Measurements from ENCODE around the gene SUPT3H. TPM values are rescaled to one million over a fixed set of nuclear protein-coding genes. Genes with fewer than 3 reads are reported as not detected.

SUPT3H gene
- total RNA-seq, 1 donor from 2014 or later, result 13.3 TPM

DNA sequence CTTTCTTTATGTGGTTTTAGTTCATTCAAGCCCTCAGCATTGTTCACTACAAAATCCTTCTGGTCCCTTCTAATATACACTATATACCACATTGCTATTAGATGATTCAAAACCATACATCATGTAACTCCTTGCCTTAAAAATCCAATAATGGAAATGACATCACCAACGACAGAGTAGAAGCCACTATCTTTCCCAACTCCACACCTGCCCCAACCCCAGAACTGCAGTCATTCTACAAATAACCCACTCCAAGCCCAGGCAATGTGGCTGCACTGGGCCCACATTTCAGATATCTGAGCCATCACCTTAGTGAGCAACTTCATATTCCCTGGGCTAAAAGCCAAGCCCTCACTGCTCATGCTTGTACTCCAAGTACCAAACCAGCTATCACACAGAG lies 72.2 kb downstream of the SUPT3H start:
- peaks cover 12% of the 10 kb centered on the region for H3K9me3 Mint-ChIP-seq (ENCODE audit: low read depth)
- H3K27me3 Mint-ChIP-seq (ENCODE audit: low read depth), result no peaks in the 10 kb centered on the region
- H3K4me3 Mint-ChIP-seq (ENCODE audit: unreplicated experiment), result no peak overlapping the region
- TF ChIP-seq, protein P1, sequence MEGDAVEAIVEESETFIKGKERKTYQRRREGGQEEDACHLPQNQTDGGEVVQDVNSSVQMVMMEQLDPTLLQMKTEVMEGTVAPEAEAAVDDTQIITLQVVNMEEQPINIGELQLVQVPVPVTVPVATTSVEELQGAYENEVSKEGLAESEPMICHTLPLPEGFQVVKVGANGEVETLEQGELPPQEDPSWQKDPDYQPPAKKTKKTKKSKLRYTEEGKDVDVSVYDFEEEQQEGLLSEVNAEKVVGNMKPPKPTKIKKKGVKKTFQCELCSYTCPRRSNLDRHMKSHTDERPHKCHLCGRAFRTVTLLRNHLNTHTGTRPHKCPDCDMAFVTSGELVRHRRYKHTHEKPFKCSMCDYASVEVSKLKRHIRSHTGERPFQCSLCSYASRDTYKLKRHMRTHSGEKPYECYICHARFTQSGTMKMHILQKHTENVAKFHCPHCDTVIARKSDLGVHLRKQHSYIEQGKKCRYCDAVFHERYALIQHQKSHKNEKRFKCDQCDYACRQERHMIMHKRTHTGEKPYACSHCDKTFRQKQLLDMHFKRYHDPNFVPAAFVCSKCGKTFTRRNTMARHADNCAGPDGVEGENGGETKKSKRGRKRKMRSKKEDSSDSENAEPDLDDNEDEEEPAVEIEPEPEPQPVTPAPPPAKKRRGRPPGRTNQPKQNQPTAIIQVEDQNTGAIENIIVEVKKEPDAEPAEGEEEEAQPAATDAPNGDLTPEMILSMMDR (IDR thresholded peaks at IDR 0.05), result no peak
- no peak overlapping the region for H3K27ac Mint-ChIP-seq (ENCODE audit: unreplicated experiment)
- H3K36me3 Mint-ChIP-seq (ENCODE audit: low read depth), result peaks cover 8% of the 10 kb centered on the region
- no peak for DNase-seq (ENCODE audit: low spot score)
- H3K4me1 Mint-ChIP-seq (ENCODE audit: low read depth), result no peaks in the 10 kb centered on the region

DNA sequence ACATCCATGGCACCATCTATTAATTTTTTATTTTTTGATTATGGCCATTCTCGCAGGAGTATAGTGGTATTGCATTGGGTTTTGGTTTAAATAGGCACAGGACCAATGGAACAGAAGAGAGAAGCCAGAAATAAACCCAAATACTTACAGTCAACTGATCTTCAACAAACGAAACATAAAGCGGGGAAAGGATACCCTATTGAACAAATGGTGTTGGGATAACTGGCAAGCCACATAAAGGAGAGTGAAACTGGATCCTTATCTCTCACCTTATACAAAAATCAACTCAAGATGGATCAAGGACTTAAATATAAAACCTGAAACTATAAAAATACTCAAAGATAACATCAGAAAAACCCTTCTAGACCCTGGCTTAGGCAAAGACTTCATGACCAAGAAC lies 74.9 kb downstream of the SUPT3H start:
- no peak for DNase-seq (ENCODE audit: low spot score)
- Mint-ChIP-seq H3K4me3 (ENCODE audit: unreplicated experiment) (no peak overlapping the region), H3K27ac (ENCODE audit: unreplicated experiment) (no peak overlapping the region), H3K27me3 (ENCODE audit: low read depth) (no peaks in the 10 kb centered on the region), H3K9me3 (ENCODE audit: low read depth) (peaks cover 3% of the 10 kb centered on the region), H3K4me1 (ENCODE audit: low read depth) (no peaks in the 10 kb centered on the region), H3K36me3 (ENCODE audit: low read depth) (peaks cover 8% of the 10 kb centered on the region)
- TF ChIP-seq, protein P1 (IDR thresholded peaks at IDR 0.05), result no peak

DNA sequence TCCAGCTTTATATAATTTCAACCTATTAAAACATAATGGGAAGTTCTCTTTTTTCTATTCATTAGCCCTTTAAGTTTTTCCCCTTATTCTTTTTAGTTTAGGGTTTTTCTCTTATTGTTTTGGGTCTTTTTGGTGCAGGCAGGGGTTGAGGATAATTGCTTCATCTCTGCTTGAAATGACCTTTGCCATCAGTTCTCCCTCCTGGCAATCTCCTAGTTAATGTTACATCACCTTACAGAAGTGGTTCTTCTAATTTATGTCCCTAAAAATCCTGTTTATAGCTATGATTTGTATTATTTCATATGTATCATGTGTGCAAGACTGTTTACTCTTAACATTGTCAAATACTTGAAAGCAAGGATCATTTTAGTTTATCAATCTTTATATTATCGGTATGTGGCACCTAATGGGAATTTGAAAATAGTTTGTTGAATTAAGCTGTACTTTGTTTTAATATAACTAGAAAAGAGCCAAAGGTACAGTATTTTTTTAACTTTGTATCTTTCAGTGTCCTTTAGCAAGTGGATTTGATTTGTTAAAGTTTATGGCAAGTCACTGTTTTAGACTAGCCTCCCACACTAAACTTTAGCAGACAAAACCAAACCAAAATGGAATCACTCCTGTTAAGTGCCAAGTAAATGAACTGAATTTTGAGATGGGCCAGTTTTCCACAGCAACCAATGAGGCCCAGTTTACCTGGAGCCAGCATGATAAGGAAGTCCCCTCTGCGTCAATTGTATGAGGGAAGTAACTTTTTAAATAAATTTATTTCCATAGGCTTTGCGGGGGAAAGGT lies 76.2 kb downstream of the SUPT3H start:
- Mint-ChIP-seq H3K27me3 (ENCODE audit: low read depth) (no peaks in the 10 kb centered on the region), H3K9me3 (ENCODE audit: low read depth) (peaks cover 3% of the 10 kb centered on the region), H3K27ac (ENCODE audit: unreplicated experiment) (no peak overlapping the region), H3K4me1 (ENCODE audit: low read depth) (no peaks in the 10 kb centered on the region), H3K36me3 (ENCODE audit: low read depth) (peaks cover 8% of the 10 kb centered on the region), H3K4me3 (ENCODE audit: unreplicated experiment) (no peak overlapping the region)
- DNase-seq (ENCODE audit: low spot score), result no peak
- TF ChIP-seq, protein P1 (IDR thresholded peaks at IDR 0.05), result no peak

DNA sequence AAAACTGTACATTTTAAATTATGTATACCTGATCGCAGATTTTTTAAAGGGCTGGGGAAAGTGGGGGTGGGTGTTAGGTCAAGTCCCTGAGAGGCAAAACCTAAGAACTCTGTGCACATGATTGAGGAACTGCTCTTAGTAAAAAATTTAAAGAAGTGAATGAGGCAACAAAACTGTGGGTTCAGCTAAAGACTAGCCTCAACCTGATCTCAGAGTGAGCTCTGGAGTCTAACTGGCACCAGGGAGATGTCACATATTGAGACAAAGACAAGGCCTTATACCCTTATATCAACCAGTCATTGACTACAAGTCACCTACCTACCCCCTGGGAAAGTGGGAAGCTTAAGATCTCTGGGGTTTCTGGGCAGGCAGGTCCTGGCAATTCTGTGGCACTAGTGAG lies 77.0 kb downstream of the SUPT3H start:
- H3K4me1 Mint-ChIP-seq (ENCODE audit: low read depth), result no peaks in the 10 kb centered on the region
- H3K27ac Mint-ChIP-seq (ENCODE audit: unreplicated experiment), result no peak overlapping the region
- no peaks in the 10 kb centered on the region for H3K27me3 Mint-ChIP-seq (ENCODE audit: low read depth)
- DNase-seq (ENCODE audit: low spot score), result no peak
- TF ChIP-seq, protein P1 (IDR thresholded peaks at IDR 0.05), result no peak
- no peak overlapping the region for H3K4me3 Mint-ChIP-seq (ENCODE audit: unreplicated experiment)
- H3K9me3 Mint-ChIP-seq (ENCODE audit: low read depth), result no peaks in the 10 kb centered on the region
- peaks cover 5% of the 10 kb centered on the region for H3K36me3 Mint-ChIP-seq (ENCODE audit: low read depth)

DNA sequence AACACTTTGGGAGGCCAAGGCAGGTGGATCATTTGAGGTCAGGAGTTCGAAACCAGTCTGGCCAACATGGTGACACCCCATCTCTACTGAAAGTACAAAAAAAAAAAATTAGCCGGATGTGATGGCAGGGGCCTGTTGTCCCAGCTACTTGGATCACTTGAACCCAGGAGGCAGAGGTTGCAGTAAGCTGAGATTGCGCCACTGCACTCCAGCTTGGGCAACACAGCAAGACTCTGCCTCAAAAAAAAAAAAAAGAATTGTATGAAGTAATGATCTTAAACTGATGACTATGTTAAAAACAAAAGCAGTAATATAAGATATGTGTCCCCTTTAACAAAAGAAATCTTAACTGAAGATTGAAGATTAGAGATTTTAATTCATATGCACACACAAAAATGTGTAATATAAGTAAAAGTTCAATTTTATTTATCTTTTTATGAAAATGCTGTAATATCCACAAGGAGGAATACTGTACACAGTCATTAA lies 78.6 kb downstream of the SUPT3H start:
- TF ChIP-seq, protein P1 (IDR thresholded peaks at IDR 0.05), result no peak
- Mint-ChIP-seq H3K27ac (ENCODE audit: unreplicated experiment) (no peak overlapping the region), H3K4me1 (ENCODE audit: low read depth) (no peaks in the 10 kb centered on the region), H3K27me3 (ENCODE audit: low read depth) (no peaks in the 10 kb centered on the region), H3K36me3 (ENCODE audit: low read depth) (peaks cover 5% of the 10 kb centered on the region), H3K4me3 (ENCODE audit: unreplicated experiment) (no peak overlapping the region), H3K9me3 (ENCODE audit: low read depth) (peaks cover 10% of the 10 kb centered on the region)
- DNase-seq (ENCODE audit: low spot score), result no peak

Measured in chondrocyte (in vitro differentiated cells).